Measurements from ENCODE around the gene VPS37C.
"Not testable (repeated sequence)": the region's sequence is repeated elsewhere in the genome, so short reads cannot be mapped to it uniquely, and the experiment has no call there.

Gene VPS37C

GRCh38 chr11:61161190-61162091, at the start of gene VPS37C:
VPS37C (minus strand) TSS chr11:61161426; CDS start chr11:61138829, 22,597 bp downstream.
- peaks cover 0 to 26% (median 10%) of the 10 kb centered on the region in 11 experiments; a peak in 10 of 22 replicates for H3K36me3 ChIP-seq
- H3K4me2 ChIP-seq: peak within 1 kb of the TSS; percentile 72 to 96 (median 86)
- no peak for TF ChIP-seq Cebpa-rat (IDR thresholded peaks at IDR 0.05)
- no peaks in the 10 kb centered on the region for H3K27me3 ChIP-seq
- H3K9ac ChIP-seq: peak within 1 kb of the TSS; percentile 83 to 97 (median 88)
- H3K9me3 ChIP-seq (replicated peaks in 1 of 11): peaks cover 0 to 26% (median 0%) of the 10 kb centered on the region in 11 experiments; a peak in 8 of 22 replicates
- peak within 1 kb of the TSS; percentile 60 to 78 (median 71) for H3K4me3 ChIP-seq
- H3K27ac ChIP-seq: peak within 1 kb of the TSS; percentile 86 to 97 (median 94)
- peaks cover 20 to 80% (median 49%) of the 10 kb centered on the region in 10 experiments for H3K4me1 ChIP-seq
- H4K20me1 ChIP-seq: peaks cover 0 to 43% (median 11%) of the 10 kb centered on the region in 11 experiments; a peak in 10 of 22 replicates

GRCh38 chr11:61210629-61211028, 49.4 kb upstream of the VPS37C start:
- H3K4me1 ChIP-seq; H3K27ac ChIP-seq; H3K9me3 ChIP-seq (replicated peaks in 1 of 11); H3K36me3 ChIP-seq; H3K9ac ChIP-seq; H3K27me3 ChIP-seq; H4K20me1 ChIP-seq; H3K4me2 ChIP-seq; H3K4me3 ChIP-seq: not testable (repeated sequence)

GRCh38 chr11:61207636-61208310, 46.5 kb upstream of the VPS37C start:
- not testable (repeated sequence) for H3K9me3 ChIP-seq (replicated peaks in 1 of 11); H3K4me3 ChIP-seq; H3K27me3 ChIP-seq; H3K27ac ChIP-seq; H4K20me1 ChIP-seq; H3K9ac ChIP-seq; H3K36me3 ChIP-seq; H3K4me2 ChIP-seq
- peaks cover 6 to 16% (median 9%) of the 10 kb centered on the region in 10 experiments for H3K4me1 ChIP-seq

- peaks cover 18 to 40% (median 20%) of the 10 kb centered on the region in 10 experiments for H3K4me1 ChIP-seq
- H3K36me3 ChIP-seq; H3K9me3 ChIP-seq (replicated peaks in 1 of 11); H3K27me3 ChIP-seq; H3K27ac ChIP-seq; H4K20me1 ChIP-seq; H3K9ac ChIP-seq; H3K4me3 ChIP-seq: not testable (repeated sequence)
- peak overlapping the region in 2 of 11 experiments; percentile 43 to 50; a peak in 3 of 22 replicates for H3K4me2 ChIP-seq
Measured at GRCh38 chr11:61204502-61205059, 43.4 kb upstream of the VPS37C start.

GRCh38 chr11:61203873-61204272, 42.6 kb upstream of the VPS37C start:
- H3K27ac ChIP-seq, H3K27me3 ChIP-seq, H3K4me3 ChIP-seq: not testable (repeated sequence)

GRCh38 chr11:61202950-61203746, 41.9 kb upstream of the VPS37C start, which contains the start of gene PGA3:
PGA3 (plus strand) TSS chr11:61203515; CDS start chr11:61203565, 50 bp downstream.
- peaks cover 18 to 40% (median 20%) of the 10 kb centered on the region in 10 experiments for H3K4me1 ChIP-seq
- H3K27ac ChIP-seq: peak within 1 kb of the TSS in 1 of 11 experiments; percentile 52; a peak in 2 of 22 replicates
- peak within 1 kb of the TSS; percentile 33 to 81 (median 63) for H3K4me2 ChIP-seq
- H3K27me3 ChIP-seq, H3K36me3 ChIP-seq, H4K20me1 ChIP-seq, H3K4me3 ChIP-seq, H3K9ac ChIP-seq: not testable (repeated sequence)
- peaks cover 0 to 18% (median 13%) of the 10 kb centered on the region in 11 experiments; a peak in 15 of 22 replicates for H3K9me3 ChIP-seq (replicated peaks in 1 of 11)

More at GRCh38 chr11:61203873-61204272, 42.6 kb upstream of the VPS37C start:
- H3K9me3 ChIP-seq (replicated peaks in 1 of 11): peaks cover 0 to 11% (median 5%) of the 10 kb centered on the region in 11 experiments; a peak in 13 of 22 replicates
- H3K9ac ChIP-seq, H3K36me3 ChIP-seq, H4K20me1 ChIP-seq: not testable (repeated sequence)
- peaks cover 18 to 40% (median 20%) of the 10 kb centered on the region in 10 experiments for H3K4me1 ChIP-seq
- H3K4me2 ChIP-seq: peak overlapping the region in 3 of 11 experiments; percentile 54 to 72 (median 62); a peak in 2 of 22 replicates

GRCh38 chr11:61201476-61201875, 40.2 kb upstream of the VPS37C start:
- H3K36me3 ChIP-seq: no peaks in the 10 kb centered on the region
- H3K4me2 ChIP-seq: peak overlapping the region; percentile 10 to 79 (median 41); a peak in 17 of 22 replicates
- no peak overlapping the region for H3K4me3 ChIP-seq
- H3K27ac ChIP-seq: no peak overlapping the region
- no peak for TF ChIP-seq Cebpa-rat (IDR thresholded peaks at IDR 0.05)
- H4K20me1 ChIP-seq: no peaks in the 10 kb centered on the region
- H3K27me3 ChIP-seq: no peaks in the 10 kb centered on the region
- peaks cover 0 to 19% (median 13%) of the 10 kb centered on the region in 11 experiments; a peak in 15 of 22 replicates for H3K9me3 ChIP-seq (replicated peaks in 1 of 11)
- H3K9ac ChIP-seq: no peak overlapping the region
- peaks cover 18 to 40% (median 20%) of the 10 kb centered on the region in 10 experiments for H3K4me1 ChIP-seq

- peaks cover 26 to 34% (median 31%) of the 10 kb centered on the region in 10 experiments for H3K4me1 ChIP-seq
- H3K9ac ChIP-seq: no peak overlapping the region
- no peak overlapping the region for H3K27ac ChIP-seq
- 0 out of 22 replicates have a peak, but pooled peaks cover 0 to 4% (median 0%) of the 10 kb centered on the region in 11 experiments for H3K27me3 ChIP-seq
- TF ChIP-seq Cebpa-rat (IDR thresholded peaks at IDR 0.05): no peak
- H4K20me1 ChIP-seq: no peaks in the 10 kb centered on the region
- H3K4me2 ChIP-seq: no peak overlapping the region
- H3K4me3 ChIP-seq: no peak overlapping the region
- no peaks in the 10 kb centered on the region for H3K36me3 ChIP-seq
- H3K9me3 ChIP-seq (replicated peaks in 1 of 11): peaks cover 0 to 19% (median 13%) of the 10 kb centered on the region in 11 experiments; a peak in 15 of 22 replicates
Measured at GRCh38 chr11:61198948-61199523, 37.8 kb upstream of the VPS37C start.
